GM18909 (cell line): ENCODE measurements around the gene SLC9A6.
"Not testable (repeated sequence)": the region's sequence is repeated elsewhere in the genome, so short reads cannot be mapped to it uniquely, and the experiment has no call there.

Experiments used
- ATAC-seq: cut with Tn5 transposase; IDR thresholded peaks from one replicate; pipeline ENCODE4 v1.9.1; 2021; ENCODE audit warnings: mild to moderate bottlenecking; ENCODE audit not compliant: unreplicated experiment, poor library complexity

Gene SLC9A6

GRCh38 chrX:136059350-136059749, 74.1 kb downstream of the SLC9A6 start:
- ATAC-seq: no peak

DNA sequence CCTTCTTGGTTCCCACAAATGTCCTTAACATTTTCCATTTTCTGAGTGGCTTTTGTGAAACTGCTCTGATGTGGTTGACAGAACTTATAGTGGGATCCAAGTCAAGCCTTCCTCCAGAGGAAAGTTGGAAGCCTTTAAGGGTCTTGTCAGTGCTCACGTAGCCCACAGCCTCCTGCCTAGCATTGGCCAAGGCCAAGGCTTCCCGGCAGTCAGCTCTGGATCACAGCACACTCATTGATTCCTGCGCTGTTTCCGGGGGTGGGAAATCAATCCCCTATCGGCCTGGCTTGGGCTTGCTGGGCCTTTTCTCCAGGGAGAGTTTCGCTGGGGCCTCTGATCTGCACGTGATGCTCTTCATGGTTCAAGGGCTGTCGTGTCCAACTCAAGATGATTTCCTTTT, 76.1 kb downstream of the SLC9A6 start:
- ATAC-seq: no peak

GRCh38 chrX:136061696-136062095, 76.5 kb downstream of the SLC9A6 start:
- ATAC-seq: no peak

- ATAC-seq: no peak
Measured at GRCh38 chrX:136063340-136064079, 78.3 kb downstream of the SLC9A6 start.

DNA sequence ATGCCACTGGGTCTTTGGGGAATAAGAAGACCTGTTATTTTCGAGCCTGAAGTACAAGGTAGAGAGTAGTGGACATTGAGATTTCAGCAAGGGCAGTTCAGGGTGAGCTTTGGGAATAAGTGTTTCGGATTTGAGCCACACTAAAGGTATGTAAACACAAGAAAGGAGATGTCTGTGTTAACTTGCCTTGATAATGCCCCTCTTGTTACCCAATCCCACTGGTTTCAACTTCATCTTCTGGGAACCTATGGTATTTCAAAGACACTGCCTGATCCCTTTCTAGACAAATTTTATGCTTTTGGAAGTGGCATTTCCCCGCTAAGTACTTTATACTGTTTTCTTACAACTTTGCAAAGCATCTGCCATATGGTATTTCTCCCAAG, 79.4 kb downstream of the SLC9A6 start:
- ATAC-seq: no peak

DNA sequence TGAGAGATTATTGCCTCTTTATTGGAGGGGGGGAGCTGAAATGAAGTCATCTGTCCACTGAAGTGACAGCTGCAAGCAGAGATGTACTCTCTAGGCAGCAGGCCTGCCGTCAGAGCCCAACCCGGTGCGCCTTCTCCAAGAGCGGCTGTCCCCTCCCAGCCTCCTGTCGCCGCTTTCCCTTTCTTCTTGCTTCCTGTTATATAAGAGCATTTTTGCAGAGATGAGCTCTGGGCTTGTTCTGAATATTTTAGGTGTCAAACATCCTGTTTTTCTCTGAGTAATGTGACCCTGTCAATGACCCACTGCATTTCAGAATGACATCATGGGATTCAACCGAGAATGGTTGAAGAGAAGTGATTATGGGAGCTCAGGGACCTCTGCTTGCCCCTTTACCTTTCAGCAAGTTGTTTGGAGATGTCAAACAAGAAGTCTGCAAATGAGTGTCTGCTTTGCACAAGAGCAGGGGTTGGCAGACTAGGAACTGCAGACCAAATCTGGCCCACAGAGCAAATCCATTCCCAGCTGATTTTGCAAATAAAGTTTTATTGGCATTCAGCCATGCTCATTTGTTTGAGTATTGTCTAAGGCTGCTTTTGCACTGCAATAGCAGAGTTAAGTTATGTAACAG, 79.9 kb downstream of the SLC9A6 start:
- ATAC-seq: no peak

DNA sequence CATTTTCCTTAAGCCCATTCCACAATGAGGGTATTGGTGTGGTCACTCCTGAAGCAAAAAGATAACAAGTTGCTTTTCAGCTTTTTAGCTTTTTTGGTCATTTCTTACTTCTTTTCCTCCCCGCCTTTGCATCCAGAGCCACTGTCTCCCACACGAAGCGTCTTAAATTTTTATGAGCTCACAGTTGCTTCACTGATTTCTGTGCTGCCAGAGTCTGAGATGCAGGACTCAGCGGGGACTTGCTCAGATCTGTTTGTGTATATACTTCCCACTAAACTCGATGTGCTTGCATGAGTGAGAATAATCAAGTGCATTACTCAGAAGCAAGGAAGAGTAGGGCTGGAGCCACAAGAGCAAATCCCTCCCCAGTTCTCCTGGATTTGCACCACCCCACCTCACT, 81.9 kb downstream of the SLC9A6 start:
- ATAC-seq: no peak

GRCh38 chrX:136067966-136068365, 82.7 kb downstream of the SLC9A6 start:
- ATAC-seq: no peak

- no peak for ATAC-seq
Measured at GRCh38 chrX:136076942-136077341, 91.7 kb downstream of the SLC9A6 start.

- ATAC-seq: no peak
Measured at GRCh38 chrX:136080766-136081165, 95.5 kb downstream of the SLC9A6 start.

- ATAC-seq: no peak
Measured at GRCh38 chrX:136086521-136086920, 101.3 kb downstream of the SLC9A6 start.

DNA sequence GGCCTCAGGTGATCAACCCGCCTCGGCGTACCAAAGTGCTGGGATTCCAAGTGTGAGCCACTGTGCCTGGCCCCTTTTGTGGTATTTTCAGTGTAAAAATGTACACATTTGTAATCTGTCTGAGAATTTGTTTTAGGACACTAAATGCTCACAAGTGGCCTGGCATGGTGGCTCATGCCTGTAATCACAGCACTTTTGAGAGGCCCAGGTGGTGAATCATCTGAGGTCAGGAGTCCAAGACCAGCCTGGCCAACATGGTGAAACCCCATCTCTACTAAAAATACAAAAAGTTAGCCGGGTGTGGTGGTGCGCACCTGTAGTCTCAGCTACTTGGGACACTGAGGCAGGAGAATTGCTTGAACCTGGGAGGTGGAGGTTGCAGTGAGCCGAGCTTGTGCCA, 106.7 kb downstream of the SLC9A6 start:
- not testable (repeated sequence) for ATAC-seq

DNA sequence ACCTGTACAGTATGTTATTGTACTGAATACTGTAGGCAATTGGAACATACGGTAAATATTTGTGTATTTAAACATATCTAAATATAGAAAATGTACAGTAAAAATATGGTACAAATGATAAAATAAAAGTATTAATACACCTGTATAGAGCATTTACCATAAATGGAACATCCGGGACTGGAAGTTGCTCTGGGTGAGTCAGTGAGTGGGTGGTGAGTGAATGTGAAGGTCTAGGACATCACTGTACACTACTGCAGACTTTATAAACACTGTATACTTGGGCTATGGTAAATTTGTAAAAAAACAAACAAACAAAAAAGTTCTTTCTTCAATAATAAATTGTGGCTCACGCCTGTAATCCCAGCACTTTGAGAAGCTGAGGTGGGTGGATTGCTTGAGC, 109.7 kb downstream of the SLC9A6 start:
- ATAC-seq: no peak
